OCI-LY7 (cell line): ENCODE data around the gene MT1E. TPM values are rescaled to one million over a fixed set of nuclear protein-coding genes. Genes with fewer than 3 reads are reported as not detected.

ENCODE experiments used
- BruUV-seq: library from RNA; stranded (reverse); fragments of 400-500 nt; replicated peaks from 2 replicates; lab custom pipeline; 2021; lab: Mats Ljungman, UMichigan
- CTCF ChIA-PET: fragments of 300-600 bp; sonication (Branson Sonifier 250); formaldehyde crosslinking; loops from one replicate; lab custom pipeline; 2022; ENCODE audit warnings: antibody characterized with exemption; ENCODE audit not compliant: unreplicated experiment; lab: Charles Lee
- POLR2A ChIA-PET: fragments of 300-600 bp; sonication (Branson Sonifier 250); formaldehyde crosslinking; loops from one replicate; lab custom pipeline; 2022; ENCODE audit warnings: antibody characterized with exemption; lab: Charles Lee
- DNase-seq: peaks from one replicate; pipeline ENCODE4 v3.0.0-alpha.2; 2015; ENCODE audit warnings: low spot score
- H2AFZ ChIP-seq: fragments of 200-600 bp; sonication (generic), shearing (Covaris generic); 2 replicates; pipeline ENCODE4 v1.6.1; 2014; ENCODE audit warnings: mild to moderate bottlenecking, antibody characterized with exemption, low read length, moderate library complexity
- H3K27ac ChIP-seq: fragments of 200-600 bp; sonication (generic); 2 replicates; pipeline ENCODE4 v1.5.1; 2014; ENCODE audit warnings: mixed run types, low read depth, mild to moderate bottlenecking, moderate library complexity, low read length, inconsistent platforms; ENCODE audit not compliant: poor library complexity, severe bottlenecking
- H3K36me3 ChIP-seq: fragments of 200-600 bp; sonication (generic); 2 replicates; pipeline ENCODE4 v1.6.1; 2014; ENCODE audit warnings: mild to moderate bottlenecking, antibody characterized with exemption, low read length, moderate library complexity, mixed read lengths; ENCODE audit not compliant: insufficient read depth
- H3K4me1 ChIP-seq: fragments of 200-600 bp; sonication (generic); 2 replicates; pipeline ENCODE4 v1.5.1; 2014; ENCODE audit warnings: mild to moderate bottlenecking, low read length; ENCODE audit not compliant: insufficient read depth, poor library complexity, severe bottlenecking
- H3K4me2 ChIP-seq: fragments of 200-600 bp; sonication (generic); 2 replicates; pipeline ENCODE4 v1.6.1; 2014; ENCODE audit warnings: mild to moderate bottlenecking, low read length
- H3K4me3 ChIP-seq: fragments of 200-600 bp; sonication (generic); 2 replicates; pipeline ENCODE4 v1.5.1; 2014; ENCODE audit warnings: mild to moderate bottlenecking, low read depth, low read length; ENCODE audit not compliant: poor library complexity, severe bottlenecking
- H3K79me2 ChIP-seq: fragments of 200-600 bp; sonication (generic); 2 replicates; pipeline ENCODE4 v1.6.1; 2016; ENCODE audit warnings: low read depth, mild to moderate bottlenecking, low read length, moderate library complexity, mixed read lengths; ENCODE audit not compliant: insufficient read depth
- H3K9me2 ChIP-seq: fragments of 200-600 bp; sonication (generic); 2 replicates; pipeline ENCODE4 v1.6.1; 2016; ENCODE audit warnings: mild to moderate bottlenecking, low read length, mixed read lengths; ENCODE audit not compliant: insufficient read depth
- H3K9me3 ChIP-seq: fragments of 200-600 bp; sonication (generic); 2 replicates; pipeline ENCODE4 v1.6.1; 2014; ENCODE audit warnings: mild to moderate bottlenecking, mixed run types, low read length, mixed read lengths
- H4K20me1 ChIP-seq: fragments of 200-600 bp; sonication (generic); 2 replicates; pipeline ENCODE4 v1.6.1; 2014; ENCODE audit warnings: mild to moderate bottlenecking, antibody characterized with exemption, low read length, moderate library complexity, mixed read lengths; ENCODE audit not compliant: insufficient read depth
- EZH2phosphoT487 ChIP-seq: fragments of 200-600 bp; sonication (generic); IDR thresholded peaks from 2 replicates; pipeline ENCODE4 v1.6.1; 2018; ENCODE audit warnings: low read depth, borderline replicate concordance, mild to moderate bottlenecking, mixed run types, antibody characterized with exemption, low read length, moderate library complexity, mixed read lengths
- intact Hi-C: fragments of 100-400 bp; cut with micrococcal nuclease; formaldehyde crosslinking; loops from one replicate; pipeline ENCODE4 v1.10.0; 2022; ENCODE audit not compliant: unreplicated experiment
- total RNA-seq, 2 experiments: library from RNA; depleted of rRNA in 1 of 2; stranded (reverse); fragments of >200 nt in 1 of 2; shearing (Covaris generic) in 1 of 2; gene quantifications; 2 replicates each; pipeline ENCODE4 v1.2.3, GENCODE V29; 2014 to 2022
- TF ChIP-seq, protein P1 (sequence below): fragments of 200-600 bp; sonication (generic); conservative IDR thresholded peaks from 2 replicates; pipeline ENCODE4 v1.5.1; 2014; ENCODE audit warnings: mild to moderate bottlenecking, antibody characterized with exemption, low read length, moderate library complexity, mixed read lengths

Gene MT1E
- total RNA-seq, 2 experiments from 2014 or later = not detected

DNA sequence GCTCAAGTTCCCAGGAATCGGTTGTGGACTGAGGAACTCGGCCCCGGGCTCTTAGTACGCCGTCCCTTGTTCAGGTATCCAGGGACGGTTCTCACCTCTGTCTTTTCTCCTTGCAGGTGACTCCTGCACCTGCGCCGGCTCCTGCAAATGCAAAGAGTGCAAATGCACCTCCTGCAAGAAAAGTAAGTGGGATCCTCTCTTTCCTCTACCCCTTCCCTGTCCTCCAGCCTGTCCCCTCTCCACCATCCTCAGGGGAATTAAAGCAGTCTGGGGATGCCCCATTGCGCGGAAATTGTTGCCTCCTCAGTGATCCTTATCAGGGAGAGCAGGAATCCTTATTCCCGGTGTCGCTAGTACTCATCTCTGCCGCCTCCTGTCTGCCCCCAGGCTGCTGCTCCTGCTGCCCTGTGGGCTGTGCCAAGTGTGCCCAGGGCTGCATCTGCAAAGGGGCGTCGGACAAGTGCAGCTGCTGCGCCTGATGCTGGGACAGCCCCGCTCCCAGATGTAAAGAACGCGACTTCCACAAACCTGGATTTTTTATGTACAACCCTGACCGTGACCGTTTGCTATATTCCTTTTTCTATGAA lies 16.6 kb upstream of the MT1E start:
- CTCF ChIA-PET = no interaction called here
- Histone ChIP-seq H3K27ac (no peak overlapping the region), H3K79me2 (no peaks in the 10 kb centered on the region), H3K9me2 (no peaks in the 10 kb centered on the region), H3K4me1 (peaks cover 52% of the 10 kb centered on the region), H3K9me3 (no peaks in the 10 kb centered on the region), H3K4me2 (peak overlapping the region; percentile 78), H2AFZ (peak overlapping the region; percentile 81; the same call in 1 of the 2 replicates), H3K36me3 (no peaks in the 10 kb centered on the region), H4K20me1 (no peaks in the 10 kb centered on the region), H3K4me3 (peak overlapping the region; percentile 66)
- TSS peak; percentile 71 for BruUV-seq
- no peak for DNase-seq
- intact Hi-C loops = no loop called here
- POLR2A ChIA-PET = no interaction called here
- TF ChIP-seq, protein P1, sequence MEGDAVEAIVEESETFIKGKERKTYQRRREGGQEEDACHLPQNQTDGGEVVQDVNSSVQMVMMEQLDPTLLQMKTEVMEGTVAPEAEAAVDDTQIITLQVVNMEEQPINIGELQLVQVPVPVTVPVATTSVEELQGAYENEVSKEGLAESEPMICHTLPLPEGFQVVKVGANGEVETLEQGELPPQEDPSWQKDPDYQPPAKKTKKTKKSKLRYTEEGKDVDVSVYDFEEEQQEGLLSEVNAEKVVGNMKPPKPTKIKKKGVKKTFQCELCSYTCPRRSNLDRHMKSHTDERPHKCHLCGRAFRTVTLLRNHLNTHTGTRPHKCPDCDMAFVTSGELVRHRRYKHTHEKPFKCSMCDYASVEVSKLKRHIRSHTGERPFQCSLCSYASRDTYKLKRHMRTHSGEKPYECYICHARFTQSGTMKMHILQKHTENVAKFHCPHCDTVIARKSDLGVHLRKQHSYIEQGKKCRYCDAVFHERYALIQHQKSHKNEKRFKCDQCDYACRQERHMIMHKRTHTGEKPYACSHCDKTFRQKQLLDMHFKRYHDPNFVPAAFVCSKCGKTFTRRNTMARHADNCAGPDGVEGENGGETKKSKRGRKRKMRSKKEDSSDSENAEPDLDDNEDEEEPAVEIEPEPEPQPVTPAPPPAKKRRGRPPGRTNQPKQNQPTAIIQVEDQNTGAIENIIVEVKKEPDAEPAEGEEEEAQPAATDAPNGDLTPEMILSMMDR = 0 out of 2 replicates have a peak, but pooled peaks have one; percentile 20
- no peak for TF ChIP-seq EZH2phosphoT487

DNA sequence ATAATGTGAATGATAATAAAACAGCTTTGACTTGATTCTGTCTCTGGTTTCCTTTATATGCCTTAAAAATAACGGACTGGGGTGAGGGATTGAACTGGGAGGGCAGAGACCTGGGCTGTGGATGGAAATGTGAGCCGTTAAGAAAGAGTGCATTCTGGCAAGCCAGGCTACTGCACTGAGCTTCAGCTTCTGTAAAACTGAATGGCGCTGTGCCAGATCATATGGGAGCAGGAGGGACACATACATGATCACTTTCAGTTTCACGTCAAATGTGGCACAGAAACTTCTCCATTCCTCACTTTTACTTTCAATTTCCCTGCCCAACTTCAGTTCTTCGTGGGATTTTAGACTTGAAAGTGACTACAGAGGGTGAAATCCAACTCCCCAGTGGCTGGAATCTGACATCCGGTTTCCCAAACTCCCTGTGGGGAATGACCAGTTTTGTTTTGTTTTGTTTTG lies 16.1 kb upstream of the MT1E start:
- Histone ChIP-seq H3K36me3 (no peaks in the 10 kb centered on the region), H3K79me2 (no peaks in the 10 kb centered on the region), H4K20me1 (no peaks in the 10 kb centered on the region), H3K9me2 (no peaks in the 10 kb centered on the region), H3K9me3 (no peaks in the 10 kb centered on the region), H3K4me3 (peak overlapping the region; percentile 66), H2AFZ (peak overlapping the region; percentile 81; the same call in 1 of the 2 replicates), H3K4me1 (peaks cover 52% of the 10 kb centered on the region), H3K27ac (peak overlapping the region; percentile 5), H3K4me2 (peak overlapping the region; percentile 78)
- ChIA-PET POLR2A (no interaction called here), CTCF (no interaction called here)
- peak; percentile 80 for DNase-seq
- intact Hi-C loops = no loop called here
- no TSS peak for BruUV-seq
- TF ChIP-seq, protein P1 = no peak
- no peak for TF ChIP-seq EZH2phosphoT487
